ENCODE data around the gene NUDT13. TPM values are rescaled to one million over a fixed set of nuclear protein-coding genes. Genes with fewer than 3 reads are reported as not detected.

Gene NUDT13
- total RNA-seq, 2 donors from 2014 or later, result 0.97 to 1.6 TPM

- DNase-seq (ENCODE audit: low spot score), result no peak
- intact Hi-C loops (cut with DNase I), result no loop called here
- Histone ChIP-seq H3K27ac (no peak overlapping the region), H3K27me3 (replicated peaks; ENCODE audit: insufficient read depth) (no peaks in the 10 kb centered on the region), H3K4me3 (no peak overlapping the region), H3K4me1 (replicated peaks) (peaks cover under 1% of the 10 kb centered on the region), H3K9me3 (no peaks in the 10 kb centered on the region), H3K36me3 (peaks cover 0 to 3% of the 10 kb centered on the region in 2 donors)
- TF ChIP-seq POLR2A (IDR thresholded peaks at IDR 0.05), result no peak
- TF ChIP-seq CTCF (IDR thresholded peaks at IDR 0.05), result no peak
- TF ChIP-seq POLR2AphosphoS5 (IDR thresholded peaks at IDR 0.05), result no peak
- 94% methylated on average over 1 of the region's 1 CpG for WGBS
Measured at GRCh38 chr10:73161079-73161478, 50.8 kb downstream of the NUDT13 start.

DNA sequence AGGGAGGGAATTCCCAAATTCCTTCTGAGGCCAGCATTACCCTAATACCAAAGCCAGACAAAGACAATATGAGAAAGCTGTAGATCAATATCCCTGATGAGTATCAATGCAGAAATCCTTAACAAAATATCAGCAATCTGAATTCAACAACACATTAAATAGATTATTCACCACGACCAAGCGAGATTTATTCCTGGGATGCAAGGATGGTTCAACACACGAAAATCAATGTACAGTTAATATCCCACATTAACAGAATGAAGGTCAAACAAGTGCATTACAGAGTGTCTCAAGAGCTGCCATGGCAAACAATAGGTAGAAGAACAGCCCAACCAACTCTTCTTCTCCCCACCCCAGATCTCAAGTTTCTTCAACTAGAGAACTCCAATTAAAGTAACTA lies 51.4 kb downstream of the NUDT13 start:
- H3K36me3 ChIP-seq, result no peaks in the 10 kb centered on the region
- H3K4me1 ChIP-seq (replicated peaks), result peaks cover 3% of the 10 kb centered on the region
- intact Hi-C loops (cut with DNase I), result no loop called here
- DNase-seq (ENCODE audit: low spot score), result no peak
- TF ChIP-seq CTCF (IDR thresholded peaks at IDR 0.05) (no peak), POLR2AphosphoS5 (IDR thresholded peaks at IDR 0.05) (no peak), POLR2A (IDR thresholded peaks at IDR 0.05) (no peak)
- no peak overlapping the region for H3K27ac ChIP-seq
- no peaks in the 10 kb centered on the region for H3K9me3 ChIP-seq
- no peak overlapping the region for H3K4me3 ChIP-seq
- H3K27me3 ChIP-seq (replicated peaks; ENCODE audit: insufficient read depth), result no peaks in the 10 kb centered on the region
- 97% methylated on average over 3 of the region's 3 CpGs for WGBS

DNA sequence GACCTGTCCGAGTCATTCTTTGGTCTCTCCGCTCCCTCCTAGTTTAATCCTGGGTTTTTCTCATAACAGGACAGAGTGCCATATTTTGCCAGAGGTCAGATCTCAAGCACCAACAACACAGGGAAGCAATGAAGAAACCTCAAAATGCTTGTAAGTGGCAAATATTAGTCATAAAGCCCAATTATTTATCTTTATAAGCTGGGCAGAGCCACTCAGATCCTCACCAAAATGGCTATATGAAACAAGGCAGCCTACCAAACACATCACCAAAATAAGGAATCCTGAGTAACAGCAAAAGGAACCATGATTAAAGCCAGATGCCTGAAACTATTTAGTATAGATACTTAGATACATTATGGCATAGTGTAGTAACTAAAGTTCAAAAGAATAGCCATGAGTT lies 52.8 kb downstream of the NUDT13 start:
- Histone ChIP-seq H3K9me3 (no peaks in the 10 kb centered on the region), H3K4me3 (no peak overlapping the region), H3K27me3 (replicated peaks; ENCODE audit: insufficient read depth) (no peaks in the 10 kb centered on the region), H3K36me3 (no peaks in the 10 kb centered on the region), H3K27ac (no peak overlapping the region), H3K4me1 (replicated peaks) (peaks cover 7% of the 10 kb centered on the region)
- DNase-seq (ENCODE audit: low spot score), result no peak
- TF ChIP-seq CTCF (IDR thresholded peaks at IDR 0.05) (no peak), POLR2AphosphoS5 (IDR thresholded peaks at IDR 0.05) (no peak)
- intact Hi-C loops (cut with DNase I), result no loop called here
- 95% methylated on average over 2 of the region's 2 CpGs for WGBS

GRCh38 chr10:73166972-73167371 lies 56.7 kb downstream of the NUDT13 start:
- 81% methylated on average over 2 of the region's 2 CpGs for WGBS
- intact Hi-C loops (cut with DNase I), result loop anchor here (5.0 kb wide), 2 partner anchors 70 to 85 kb away; partner anchors contain the start of genes MRPS16 and P4HA1
- no peak for DNase-seq (ENCODE audit: low spot score)
- Histone ChIP-seq H3K27me3 (replicated peaks; ENCODE audit: insufficient read depth) (no peaks in the 10 kb centered on the region), H3K4me3 (peak overlapping the region; percentile 75 to 86), H3K27ac (peak overlapping the region in 1 of 2 donors; percentile 93), H3K4me1 (replicated peaks) (peaks cover 11% of the 10 kb centered on the region), H3K36me3 (no peaks in the 10 kb centered on the region), H3K9me3 (no peaks in the 10 kb centered on the region)
- TF ChIP-seq POLR2A (IDR thresholded peaks at IDR 0.05) (no peak), POLR2AphosphoS5 (IDR thresholded peaks at IDR 0.05) (no peak), CTCF (IDR thresholded peaks at IDR 0.05) (no peak)

DNA sequence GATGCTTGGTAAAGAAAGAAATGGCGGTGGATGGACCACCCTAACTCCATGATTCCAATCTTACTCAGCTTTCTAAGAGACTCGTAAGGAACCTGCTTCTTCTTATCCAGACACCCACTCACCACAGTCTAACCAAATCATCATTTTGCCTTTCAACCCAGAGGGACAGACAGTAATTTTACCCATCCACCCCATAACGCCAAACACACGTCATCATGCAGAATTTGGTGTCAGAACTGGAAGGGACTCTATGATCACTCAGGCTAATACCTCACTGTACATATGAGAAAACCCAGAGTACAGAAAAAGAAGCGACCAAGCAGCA lies 57.2 kb downstream of the NUDT13 start:
- peaks cover 11% of the 10 kb centered on the region for H3K4me1 ChIP-seq (replicated peaks)
- intact Hi-C loops (cut with DNase I), result loop anchor here (5.0 kb wide), 2 partner anchors 70 to 85 kb away; partner anchors contain the start of genes MRPS16 and P4HA1
- H3K27ac ChIP-seq, result peak overlapping the region; percentile 93 to 95
- no peaks in the 10 kb centered on the region for H3K9me3 ChIP-seq
- H3K36me3 ChIP-seq, result no peaks in the 10 kb centered on the region
- no peaks in the 10 kb centered on the region for H3K27me3 ChIP-seq (replicated peaks; ENCODE audit: insufficient read depth)
- peak overlapping the region; percentile 75 to 86 for H3K4me3 ChIP-seq
- no peak for DNase-seq (ENCODE audit: low spot score)
- WGBS, result 2% methylated on average over 5 of the region's 5 CpGs
- TF ChIP-seq POLR2AphosphoS5 (IDR thresholded peaks at IDR 0.05) (no peak), CTCF (IDR thresholded peaks at IDR 0.05) (no peak), POLR2A (IDR thresholded peaks at IDR 0.05) (no peak)
